Measurements from ENCODE around the gene BIRC2. TPM values are rescaled to one million over a fixed set of nuclear protein-coding genes. Genes with fewer than 3 reads are reported as not detected.
"Not testable (repeated sequence)": the region's sequence is repeated elsewhere in the genome, so short reads cannot be mapped to it uniquely, and the experiment has no call there.

BIRC2 gene
- total RNA-seq: 43.1 TPM
- long read RNA-seq, partial matches to known transcripts: 15 of 24 reads
- long read RNA-seq, other reads (novel, unspliced or antisense): 9 of 24 reads

GRCh38 chr11:102346748-102347461 is at the start of gene BIRC2:
BIRC2 (plus strand) TSS chr11:102347214; CDS start chr11:102349855, 2,641 bp downstream.
- DNase-seq (ENCODE audit: low spot score): peak; percentile 99

- DNase-seq (ENCODE audit: low spot score): not testable (repeated sequence)
Observed at GRCh38 chr11:102300837-102301236, 46.2 kb upstream of the BIRC2 start.

GRCh38 chr11:102302241-102302640 is 44.8 kb upstream of the BIRC2 start:
- DNase-seq (ENCODE audit: low spot score): no peak

GRCh38 chr11:102304686-102305085 is 42.3 kb upstream of the BIRC2 start:
- no peak for DNase-seq (ENCODE audit: low spot score)

- DNase-seq (ENCODE audit: low spot score): no peak
Observed at GRCh38 chr11:102305352-102306047, 41.5 kb upstream of the BIRC2 start.

GRCh38 chr11:102306048-102306597 is 40.9 kb upstream of the BIRC2 start:
- no peak for DNase-seq (ENCODE audit: low spot score)

- no peak for DNase-seq (ENCODE audit: low spot score)
Observed at GRCh38 chr11:102306817-102307726, 39.9 kb upstream of the BIRC2 start.

GRCh38 chr11:102307727-102308038 is 39.3 kb upstream of the BIRC2 start:
- no peak for DNase-seq (ENCODE audit: low spot score)

GRCh38 chr11:102309621-102310541 is 37.1 kb upstream of the BIRC2 start:
- DNase-seq (ENCODE audit: low spot score): no peak

- no peak for DNase-seq (ENCODE audit: low spot score)
Observed at GRCh38 chr11:102312667-102313066, 34.3 kb upstream of the BIRC2 start.

- DNase-seq (ENCODE audit: low spot score): no peak
Observed at GRCh38 chr11:102313238-102313940, 33.6 kb upstream of the BIRC2 start.

GRCh38 chr11:102314784-102315183 is 32.2 kb upstream of the BIRC2 start:
- no peak for DNase-seq (ENCODE audit: low spot score)

GRCh38 chr11:102316346-102316904 is 30.6 kb upstream of the BIRC2 start:
- DNase-seq (ENCODE audit: low spot score): no peak

- peak; percentile 91 for DNase-seq (ENCODE audit: low spot score)
Observed at GRCh38 chr11:102317099-102317767, 29.8 kb upstream of the BIRC2 start, which contains the start of gene BIRC3. BIRC3 (plus strand) TSS chr11:102317484; CDS start chr11:102324510, 7,026 bp downstream.

GRCh38 chr11:102317768-102318103 is 29.3 kb upstream of the BIRC2 start:
- no peak for DNase-seq (ENCODE audit: low spot score)

- no peak for DNase-seq (ENCODE audit: low spot score)
Observed at GRCh38 chr11:102318469-102318868, 28.5 kb upstream of the BIRC2 start.

- DNase-seq (ENCODE audit: low spot score): no peak
Observed at GRCh38 chr11:102319544-102319943, 27.5 kb upstream of the BIRC2 start.

GRCh38 chr11:102320188-102320587 is 26.8 kb upstream of the BIRC2 start:
- no peak for DNase-seq (ENCODE audit: low spot score)

GRCh38 chr11:102320679-102321078 is 26.3 kb upstream of the BIRC2 start:
- DNase-seq (ENCODE audit: low spot score): no peak
